Hepatocyte (in vitro differentiated cells): Measurements from ENCODE around the gene SPRED2. TPM values are rescaled to one million over a fixed set of nuclear protein-coding genes. Genes with fewer than 3 reads are reported as not detected.

Experiments
- DNase-seq: peaks from one replicate; pipeline ENCODE4 v3.0.0-alpha.2; 2016; ENCODE audit warnings: low spot score
- H2AFZ ChIP-seq: fragments of 200-600 bp; sonication (generic); 2 replicates; pipeline ENCODE4 v1.6.0; 2016; ENCODE audit warnings: antibody characterized with exemption, mild to moderate bottlenecking
- H3K27ac ChIP-seq: fragments of 200-600 bp; sonication (generic); 2 replicates; pipeline ENCODE4 v1.5.1; 2016; ENCODE audit warnings: mild to moderate bottlenecking
- H3K27me3 ChIP-seq: fragments of 200-600 bp; sonication (generic); 2 replicates; pipeline ENCODE4 v1.6.1; 2016
- H3K36me3 ChIP-seq: fragments of 200-600 bp; sonication (generic); replicated peaks from 2 replicates; pipeline ENCODE4 v1.5.1; 2016; ENCODE audit warnings: low read depth; ENCODE audit not compliant: insufficient read depth
- H3K4me1 ChIP-seq: fragments of 200-600 bp; sonication (generic); 2 replicates; pipeline ENCODE4 v1.5.1; 2016; ENCODE audit warnings: mild to moderate bottlenecking, moderate library complexity; ENCODE audit not compliant: insufficient read depth
- H3K4me2 ChIP-seq: fragments of 200-600 bp; sonication (generic); 2 replicates; pipeline ENCODE4 v1.6.0; 2016
- H3K4me3 ChIP-seq: fragments of 200-600 bp; sonication (generic); 2 replicates; pipeline ENCODE4 v1.5.1; 2016; ENCODE audit warnings: mild to moderate bottlenecking
- H3K79me2 ChIP-seq: fragments of 200-600 bp; sonication (generic); 2 replicates; pipeline ENCODE4 v1.6.0; 2017; ENCODE audit warnings: mild to moderate bottlenecking
- H3K9me2 ChIP-seq: fragments of 200-600 bp; sonication (generic); replicated peaks from 2 replicates; pipeline ENCODE4 v1.6.0; 2017; ENCODE audit warnings: mild to moderate bottlenecking; ENCODE audit not compliant: insufficient read depth
- H3K9me3 ChIP-seq: fragments of 200-600 bp; sonication (generic); 2 replicates; pipeline ENCODE4 v1.5.1; 2016; ENCODE audit warnings: low read depth, mild to moderate bottlenecking
- H4K20me1 ChIP-seq: fragments of 200-600 bp; sonication (generic); 2 replicates; pipeline ENCODE4 v1.6.0; 2016; ENCODE audit warnings: mild to moderate bottlenecking; ENCODE audit not compliant: insufficient read depth, poor library complexity, severe bottlenecking
- EZH2 ChIP-seq: fragments of 200-600 bp; sonication (generic); IDR thresholded peaks from 2 replicates; pipeline ENCODE4 v1.6.1; 2016; ENCODE audit warnings: antibody characterized with exemption, mild to moderate bottlenecking, borderline replicate concordance
- EZH2phosphoT487 ChIP-seq: fragments of 200-600 bp; sonication (generic); IDR thresholded peaks from one replicate; pipeline ENCODE4 v1.6.1; 2018; ENCODE audit warnings: antibody characterized with exemption, mild to moderate bottlenecking, low read depth, moderate library complexity; ENCODE audit not compliant: unreplicated experiment, severe bottlenecking
- WGBS: methylation state at CpG from one replicate; pipeline ENCODE4 v1.1.6; 2016; ENCODE audit warnings: low lambda C conversion rate; ENCODE audit errors: missing lambda C conversion rate; 5-methylcytosine and 5-hydroxymethylcytosine counted together
- polyA plus RNA-seq: library from polyadenylated mRNA; unstranded; fragments of >200 nt; fragmentation: Nextera tagmentation; extraction: Ambion mirVana; gene quantifications from 2 replicates; pipeline ENCODE4 v1.2.1, GENCODE V29; 2016
- total RNA-seq: library from RNA; depleted of rRNA; stranded (reverse); fragments of >200 nt; gene quantifications from 2 replicates; pipeline ENCODE4 v1.2.3, GENCODE V29; 2014
- TF ChIP-seq, protein P1 (sequence below): fragments of 200-600 bp; sonication (generic); IDR thresholded peaks from 2 replicates; pipeline ENCODE4 v1.5.1; 2016; ENCODE audit warnings: antibody characterized with exemption, mild to moderate bottlenecking; ENCODE audit not compliant: poor library complexity

Gene SPRED2
- total and polyA plus RNA-seq, 2 experiments from 2014 or later = 12.7 to 14.1 TPM

DNA sequence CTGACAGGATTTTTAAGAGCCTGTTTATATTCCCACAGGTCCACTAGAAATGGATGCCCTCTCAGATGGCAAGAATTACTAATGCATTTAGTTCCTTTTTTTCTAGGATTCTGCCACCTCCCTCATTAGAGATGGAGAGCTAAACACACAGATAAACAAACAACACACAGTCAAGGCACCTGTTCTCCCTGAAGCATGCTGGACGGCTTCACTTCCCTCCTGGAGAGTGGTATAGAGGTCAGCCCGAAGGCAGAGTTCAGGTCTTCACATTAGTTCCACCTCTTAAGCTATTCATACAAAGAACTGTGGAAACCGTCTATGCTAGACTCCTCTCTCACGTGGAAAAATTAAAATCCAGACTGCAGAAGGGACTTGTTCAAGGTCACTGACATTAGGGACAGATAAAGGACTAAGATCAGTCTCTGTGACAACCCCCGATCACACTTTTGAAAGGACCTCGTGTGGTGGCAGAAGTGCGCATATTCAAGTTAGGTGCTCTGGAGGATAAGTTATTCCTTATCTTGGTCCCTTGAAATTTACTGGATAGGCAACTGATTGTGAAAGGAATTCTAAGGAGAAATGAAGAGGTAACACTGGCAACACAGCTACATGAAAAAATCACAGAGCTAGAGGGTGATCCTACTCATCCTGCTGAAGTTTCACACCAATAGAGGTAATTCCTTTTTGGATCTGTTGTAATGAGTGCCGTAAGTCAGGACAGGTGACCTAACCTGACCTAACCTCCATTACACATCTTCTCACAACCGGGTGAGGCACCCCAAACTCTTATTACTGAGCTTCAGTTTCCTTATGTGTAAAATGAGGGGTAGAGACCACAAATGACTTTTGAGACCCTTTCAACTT lies 75.1 kb downstream of the SPRED2 start:
- TF ChIP-seq, protein P1, sequence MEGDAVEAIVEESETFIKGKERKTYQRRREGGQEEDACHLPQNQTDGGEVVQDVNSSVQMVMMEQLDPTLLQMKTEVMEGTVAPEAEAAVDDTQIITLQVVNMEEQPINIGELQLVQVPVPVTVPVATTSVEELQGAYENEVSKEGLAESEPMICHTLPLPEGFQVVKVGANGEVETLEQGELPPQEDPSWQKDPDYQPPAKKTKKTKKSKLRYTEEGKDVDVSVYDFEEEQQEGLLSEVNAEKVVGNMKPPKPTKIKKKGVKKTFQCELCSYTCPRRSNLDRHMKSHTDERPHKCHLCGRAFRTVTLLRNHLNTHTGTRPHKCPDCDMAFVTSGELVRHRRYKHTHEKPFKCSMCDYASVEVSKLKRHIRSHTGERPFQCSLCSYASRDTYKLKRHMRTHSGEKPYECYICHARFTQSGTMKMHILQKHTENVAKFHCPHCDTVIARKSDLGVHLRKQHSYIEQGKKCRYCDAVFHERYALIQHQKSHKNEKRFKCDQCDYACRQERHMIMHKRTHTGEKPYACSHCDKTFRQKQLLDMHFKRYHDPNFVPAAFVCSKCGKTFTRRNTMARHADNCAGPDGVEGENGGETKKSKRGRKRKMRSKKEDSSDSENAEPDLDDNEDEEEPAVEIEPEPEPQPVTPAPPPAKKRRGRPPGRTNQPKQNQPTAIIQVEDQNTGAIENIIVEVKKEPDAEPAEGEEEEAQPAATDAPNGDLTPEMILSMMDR = no peak
- TF ChIP-seq EZH2phosphoT487 = no peak
- TF ChIP-seq EZH2 = no peak
- no peak for DNase-seq
- H3K4me2 ChIP-seq = no peak overlapping the region
- 64% methylated on average over 9 of the region's 9 CpGs for WGBS
- peaks cover 90% of the 10 kb centered on the region for H3K79me2 ChIP-seq
- no peaks in the 10 kb centered on the region for H3K9me2 ChIP-seq
- H3K4me1 ChIP-seq = peaks cover 14% of the 10 kb centered on the region
- H4K20me1 ChIP-seq = no peaks in the 10 kb centered on the region
- H3K36me3 ChIP-seq = no peaks in the 10 kb centered on the region
- H2AFZ ChIP-seq = no peak overlapping the region
- H3K9me3 ChIP-seq = no peaks in the 10 kb centered on the region
- no peak overlapping the region for H3K4me3 ChIP-seq
- H3K27ac ChIP-seq = no peak overlapping the region
- H3K27me3 ChIP-seq = no peaks in the 10 kb centered on the region

DNA sequence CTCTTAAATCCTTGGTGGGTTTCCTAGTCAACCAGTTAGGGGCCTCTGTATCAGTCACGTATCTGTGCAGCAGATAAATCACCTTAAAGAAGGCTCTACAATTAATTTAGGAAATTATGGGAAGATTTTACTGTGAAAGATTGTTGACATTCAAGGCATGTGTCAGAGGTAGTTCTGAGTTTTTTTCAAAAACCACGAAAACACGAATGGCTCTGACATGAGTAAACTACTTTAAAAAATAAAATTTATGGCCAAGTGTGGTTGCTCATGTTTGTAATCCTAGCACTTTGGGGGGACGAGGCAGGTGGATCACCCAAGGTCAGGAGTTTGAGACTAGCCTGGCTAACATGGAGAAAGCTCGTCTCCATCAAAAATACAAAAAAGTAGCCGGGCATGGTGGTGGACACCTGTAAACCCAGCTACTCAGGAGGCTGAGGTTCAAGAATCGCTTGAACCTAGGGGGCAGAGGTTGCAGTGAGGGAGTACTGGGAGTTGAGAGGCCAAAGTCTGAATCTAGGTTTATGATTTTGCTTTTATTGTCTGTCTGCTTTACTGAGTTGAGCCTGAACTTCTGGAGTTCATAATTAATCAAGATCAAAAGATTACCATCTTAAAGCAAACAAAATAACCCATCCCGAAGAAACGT lies 77.1 kb downstream of the SPRED2 start:
- Histone ChIP-seq H3K9me3 (no peaks in the 10 kb centered on the region), H3K4me1 (peaks cover 20% of the 10 kb centered on the region), H3K27me3 (no peaks in the 10 kb centered on the region), H3K9me2 (no peaks in the 10 kb centered on the region), H3K27ac (no peak overlapping the region), H3K4me2 (no peak overlapping the region), H2AFZ (no peak overlapping the region), H3K4me3 (no peak overlapping the region), H3K79me2 (peaks cover 74% of the 10 kb centered on the region), H3K36me3 (no peaks in the 10 kb centered on the region), H4K20me1 (no peaks in the 10 kb centered on the region)
- TF ChIP-seq, protein P1 = no peak
- no peak for TF ChIP-seq EZH2
- no peak for TF ChIP-seq EZH2phosphoT487
- 74% methylated on average over 9 of the region's 9 CpGs for WGBS
- no peak for DNase-seq

DNA sequence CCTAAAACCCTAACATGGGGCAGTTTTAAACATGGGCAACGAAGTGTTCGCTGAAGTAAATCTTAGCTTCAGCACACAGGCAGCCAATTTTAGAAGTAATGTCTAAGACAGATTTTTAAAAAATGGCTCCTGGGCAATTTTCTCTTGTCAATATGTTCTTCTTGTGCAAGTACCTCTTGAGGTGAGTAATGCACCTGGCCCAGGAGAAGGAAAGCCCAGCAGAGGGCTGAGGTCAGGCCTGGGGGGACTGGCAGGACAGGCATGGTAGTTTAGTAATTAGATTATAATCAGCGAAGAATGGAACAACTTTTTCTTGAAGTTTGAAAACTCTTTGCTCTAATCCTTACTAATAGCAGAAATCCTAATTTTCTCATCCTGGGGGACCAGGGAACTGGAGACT lies 77.6 kb downstream of the SPRED2 start:
- no peak for DNase-seq
- Histone ChIP-seq H3K9me2 (no peaks in the 10 kb centered on the region), H3K36me3 (no peaks in the 10 kb centered on the region), H3K27ac (no peak overlapping the region), H3K4me2 (no peak overlapping the region), H3K9me3 (no peaks in the 10 kb centered on the region), H3K4me3 (no peak overlapping the region), H3K79me2 (peaks cover 69% of the 10 kb centered on the region), H2AFZ (no peak overlapping the region), H4K20me1 (no peaks in the 10 kb centered on the region), H3K4me1 (peaks cover 25% of the 10 kb centered on the region), H3K27me3 (no peaks in the 10 kb centered on the region)
- WGBS = 93% methylated on average over 3 of the region's 3 CpGs
- TF ChIP-seq, protein P1 = no peak
- TF ChIP-seq EZH2phosphoT487 = no peak
- no peak for TF ChIP-seq EZH2
